Activated naive CD4-positive, alpha-beta T cell treated with anti-CD3 and anti-CD28 coated beads for 36 hours (primary cell): ENCODE results near the gene HOTAIR. TPM values are rescaled to one million over a fixed set of nuclear protein-coding genes. Genes with fewer than 3 reads are reported as not detected.

Experiments used
- CTCF ChIA-PET: fragments of 350-600 bp; sonication (Branson Sonifier 250); formaldehyde crosslinking; loops from one replicate; lab custom pipeline; 2021; ENCODE audit warnings: antibody characterized with exemption; lab: Charles Lee
- DNase-seq: peaks from one replicate; pipeline ENCODE4 v3.0.0-alpha.2; 2020
- H3K27ac Mint-ChIP-seq: one replicate; pipeline ENCODE4 v1.8.0; 2021; ENCODE audit warnings: mild to moderate bottlenecking, mixed read lengths
- H3K27me3 Mint-ChIP-seq: one replicate; pipeline ENCODE4 v1.8.0; 2021; ENCODE audit warnings: low read depth, mixed read lengths
- H3K36me3 Mint-ChIP-seq: one replicate; pipeline ENCODE4 v1.8.0; 2021; ENCODE audit warnings: low read depth, mixed read lengths
- H3K4me1 Mint-ChIP-seq: one replicate; pipeline ENCODE4 v1.8.0; 2021; ENCODE audit warnings: low read depth, mixed read lengths
- H3K4me3 Mint-ChIP-seq: one replicate; pipeline ENCODE4 v1.8.0; 2021; ENCODE audit warnings: mild to moderate bottlenecking, moderate library complexity, mixed read lengths
- H3K9me3 Mint-ChIP-seq: one replicate; pipeline ENCODE4 v1.8.0; 2021; ENCODE audit warnings: mixed read lengths
- intact Hi-C: fragments of 100-400 bp; cut with micrococcal nuclease; formaldehyde crosslinking; loops from one replicate; pipeline ENCODE4 v1.15.1; 2023
- total RNA-seq, 2 experiments: library from RNA; stranded (reverse); gene quantifications; one replicate each; pipeline ENCODE4 v1.2.3, GENCODE V29; 2021

Gene HOTAIR
- total RNA-seq, 2 experiments from 2014 or later, result not detected

- H3K36me3 Mint-ChIP-seq, result peaks cover 2% of the 10 kb centered on the region
- H3K9me3 Mint-ChIP-seq, result no peaks in the 10 kb centered on the region
- H3K4me3 Mint-ChIP-seq, result peak overlapping the region; percentile 74
- intact Hi-C loops, result loop anchor here (1.0 to 5.0 kb wide), 2 partner anchors 10 to 38 kb away; partner anchors contain the start of gene HOXC10
- peaks cover 79% of the 10 kb centered on the region for H3K27me3 Mint-ChIP-seq
- H3K4me1 Mint-ChIP-seq, result peaks cover 36% of the 10 kb centered on the region
- H3K27ac Mint-ChIP-seq, result no peak overlapping the region
- DNase-seq, result peak; percentile 36
- CTCF ChIA-PET, result no interaction called here
These were observed 20.9 kb upstream of the HOTAIR start for GRCh38 chr12:53995378-53996239.

- Mint-ChIP-seq H3K27me3 (peaks cover 79% of the 10 kb centered on the region), H3K4me1 (peaks cover 42% of the 10 kb centered on the region), H3K4me3 (peak overlapping the region; percentile 74), H3K36me3 (peaks cover 2% of the 10 kb centered on the region), H3K9me3 (no peaks in the 10 kb centered on the region), H3K27ac (no peak overlapping the region)
- intact Hi-C loops, result loop anchor here (5.0 kb wide), 1 partner anchor 38 kb away; no protein-coding TSS in a partner anchor
- peak; percentile 40 for DNase-seq
- CTCF ChIA-PET, result no interaction called here
These were observed 20.2 kb upstream of the HOTAIR start for GRCh38 chr12:53995002-53995377.

GRCh38 chr12:53994264-53995001, 19.7 kb upstream of the HOTAIR start:
- H3K4me1 Mint-ChIP-seq, result peaks cover 47% of the 10 kb centered on the region

GRCh38 chr12:53994009-53994263, 19.2 kb upstream of the HOTAIR start:
- CTCF ChIA-PET, result interaction anchor here (0.7 to 1.1 kb wide), 2 partner anchors 13 to 38 kb away, joined by 3 read pairs; partner anchors contain the start of gene HOXC5
- peaks cover 2% of the 10 kb centered on the region for H3K36me3 Mint-ChIP-seq
- H3K27ac Mint-ChIP-seq, result no peak overlapping the region
- peaks cover 50% of the 10 kb centered on the region for H3K4me1 Mint-ChIP-seq
- H3K4me3 Mint-ChIP-seq, result no peak overlapping the region
- DNase-seq, result no peak
- intact Hi-C loops, result no loop called here
- no peaks in the 10 kb centered on the region for H3K9me3 Mint-ChIP-seq
- peaks cover 82% of the 10 kb centered on the region for H3K27me3 Mint-ChIP-seq

More at GRCh38 chr12:53994264-53995001, 19.7 kb upstream of the HOTAIR start:
- Mint-ChIP-seq H3K27me3 (peaks cover 82% of the 10 kb centered on the region), H3K9me3 (no peaks in the 10 kb centered on the region), H3K36me3 (peaks cover 2% of the 10 kb centered on the region), H3K4me3 (peak overlapping the region; percentile 74), H3K27ac (no peak overlapping the region)
- DNase-seq, result no peak
- CTCF ChIA-PET, result interaction anchor here (0.7 to 1.1 kb wide), 2 partner anchors 12 to 38 kb away, joined by 3 read pairs; partner anchors contain the start of gene HOXC5
- intact Hi-C loops, result loop anchor here (5.0 kb wide), 1 partner anchor 37 kb away; no protein-coding TSS in a partner anchor

GRCh38 chr12:53993162-53994008, 18.6 kb upstream of the HOTAIR start:
- H3K4me3 Mint-ChIP-seq, result no peak overlapping the region
- CTCF ChIA-PET, result interaction anchor here (0.7 to 1.7 kb wide), 5 partner anchors 13 to 199 kb away, joined by 3 to 7 read pairs (median 4); partner anchors contain the start of genes HOXC5 and HOXC8
- H3K27ac Mint-ChIP-seq, result no peak overlapping the region
- peaks cover 52% of the 10 kb centered on the region for H3K4me1 Mint-ChIP-seq
- intact Hi-C loops, result no loop called here
- peaks cover 81% of the 10 kb centered on the region for H3K27me3 Mint-ChIP-seq
- peaks cover 2% of the 10 kb centered on the region for H3K36me3 Mint-ChIP-seq
- H3K9me3 Mint-ChIP-seq, result no peaks in the 10 kb centered on the region
- DNase-seq, result no peak

GRCh38 chr12:53992377-53992889, 17.7 kb upstream of the HOTAIR start:
- no peak for DNase-seq
- CTCF ChIA-PET, result interaction anchor here (0.5 to 2.1 kb wide), 6 partner anchors 12 to 342 kb away, joined by 3 to 8 read pairs (median 6); partner anchors contain the start of gene HOXC8
- intact Hi-C loops, result no loop called here
- Mint-ChIP-seq H3K4me1 (peaks cover 47% of the 10 kb centered on the region), H3K27ac (no peak overlapping the region), H3K4me3 (no peak overlapping the region), H3K27me3 (peaks cover 81% of the 10 kb centered on the region), H3K9me3 (no peaks in the 10 kb centered on the region), H3K36me3 (peaks cover 2% of the 10 kb centered on the region)

- intact Hi-C loops, result no loop called here
- no peak for DNase-seq
- Mint-ChIP-seq H3K27me3 (peaks cover 87% of the 10 kb centered on the region), H3K4me3 (no peak overlapping the region), H3K36me3 (peaks cover 2% of the 10 kb centered on the region), H3K27ac (no peak overlapping the region), H3K4me1 (peaks cover 41% of the 10 kb centered on the region), H3K9me3 (no peaks in the 10 kb centered on the region)
- CTCF ChIA-PET, result interaction anchor here (0.6 to 2.1 kb wide), 6 partner anchors 13 to 226 kb away, joined by 3 to 8 read pairs (median 3); partner anchors contain the start of genes HOXC5 and HOXC8
These were observed 16.3 kb upstream of the HOTAIR start for GRCh38 chr12:53991077-53991460.

GRCh38 chr12:53990311-53991076, 15.7 kb upstream of the HOTAIR start:
- CTCF ChIA-PET, result interaction anchor here (1.0 to 2.1 kb wide), 5 partner anchors 14 to 226 kb away, joined by 3 to 8 read pairs (median 3); partner anchors contain the start of genes HOXC5 and HOXC8
- DNase-seq, result no peak
- Mint-ChIP-seq H3K27me3 (peaks cover 91% of the 10 kb centered on the region), H3K4me3 (no peak overlapping the region), H3K4me1 (peaks cover 38% of the 10 kb centered on the region), H3K9me3 (no peaks in the 10 kb centered on the region), H3K27ac (no peak overlapping the region), H3K36me3 (peaks cover 2% of the 10 kb centered on the region)
- intact Hi-C loops, result no loop called here

- no peaks in the 10 kb centered on the region for H3K9me3 Mint-ChIP-seq
- peak; percentile 66 for DNase-seq
- H3K4me1 Mint-ChIP-seq, result peaks cover 38% of the 10 kb centered on the region
- intact Hi-C loops, result loop anchor here (5.0 kb wide), 3 partner anchors 37 to 293 kb away; partner anchors contain the start of genes CBX5, HNRNPA1 and HOXC12
- peak overlapping the region; percentile 19 for H3K27ac Mint-ChIP-seq
- H3K27me3 Mint-ChIP-seq, result peaks cover 91% of the 10 kb centered on the region
- CTCF ChIA-PET, result interaction anchor here (1.7 to 4.9 kb wide), 3 partner anchors 17 to 216 kb away, joined by 4 to 38 read pairs (median 4); partner anchors contain the start of gene HOXC8
- peaks cover 2% of the 10 kb centered on the region for H3K36me3 Mint-ChIP-seq
- H3K4me3 Mint-ChIP-seq, result no peak overlapping the region
These were observed 14.7 kb upstream of the HOTAIR start for GRCh38 chr12:53989227-53990113.
